BLaER1 treated with 17β-estradiol and CSF1 and Interleukin-3, amounts not matched to agents 10 nM and 100 nM (cell line): ENCODE data around the gene BRSK2.

Source experiments
- H3K27ac ChIP-seq, 11 experiments: shearing (Covaris generic); formaldehyde crosslinking; 2 replicates each; pipeline ENCODE4 v1.8.1; 2022
- H3K27me3 ChIP-seq, 11 experiments: shearing (Covaris generic); formaldehyde crosslinking; 2 replicates each; pipeline ENCODE4 v1.8.1; 2022
- H3K36me3 ChIP-seq, 11 experiments: shearing (Covaris generic); formaldehyde crosslinking; 2 replicates each; pipeline ENCODE4 v1.8.1; 2022
- H3K4me1 ChIP-seq, 10 experiments: shearing (Covaris generic); formaldehyde crosslinking; 2 replicates each; pipeline ENCODE4 v1.8.1; 2022
- H3K4me2 ChIP-seq, 11 experiments: shearing (Covaris generic); formaldehyde crosslinking; 2 replicates each; pipeline ENCODE4 v1.8.1; 2022
- H3K4me3 ChIP-seq, 10 experiments: shearing (Covaris generic); formaldehyde crosslinking; 2 replicates each; pipeline ENCODE4 v1.8.1; 2022
- H3K9ac ChIP-seq, 11 experiments: shearing (Covaris generic); formaldehyde crosslinking; 2 replicates each; pipeline ENCODE4 v1.8.1; 2022
- H3K9me3 ChIP-seq, 11 experiments: shearing (Covaris generic); formaldehyde crosslinking; replicated peaks in 1 of 11; 2 replicates each; pipeline ENCODE4 v1.8.1; 2022
- H4K20me1 ChIP-seq, 11 experiments: shearing (Covaris generic); formaldehyde crosslinking; 2 replicates each; pipeline ENCODE4 v1.8.1; 2022
- Cebpa-rat ChIP-seq, 11 experiments: shearing (Covaris generic); IDR thresholded peaks; 2 replicates each; pipeline ENCODE4 v1.8.1; 2022

Gene BRSK2

DNA sequence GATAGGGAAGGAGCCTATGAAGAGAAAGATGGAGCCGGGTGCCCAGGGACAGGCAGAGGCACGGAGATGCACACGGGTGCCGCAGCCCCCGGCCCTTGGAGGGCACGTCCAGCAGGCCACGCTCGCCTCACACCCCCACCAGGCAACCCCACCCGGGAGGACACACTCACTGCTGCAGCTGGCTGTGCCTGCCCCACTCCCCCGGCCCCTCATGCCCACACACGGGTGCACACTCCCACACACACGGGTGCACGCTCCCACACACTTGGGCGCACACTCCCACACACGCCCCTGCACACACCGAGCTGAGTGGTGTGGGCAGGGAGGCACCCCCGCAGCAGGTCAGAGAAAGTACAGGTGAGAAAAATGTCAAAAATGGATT, 95.8 kb downstream of the BRSK2 start:
- H3K9ac ChIP-seq, result no peak overlapping the region
- H4K20me1 ChIP-seq, result peaks cover 97 to 100% (median 98%) of the 10 kb centered on the region in 11 experiments
- no peak overlapping the region for H3K4me3 ChIP-seq
- H3K4me1 ChIP-seq, result peaks cover 39 to 69% (median 61%) of the 10 kb centered on the region in 10 experiments
- H3K27me3 ChIP-seq, result no peaks in the 10 kb centered on the region
- no peaks in the 10 kb centered on the region for H3K9me3 ChIP-seq
- H3K27ac ChIP-seq, result 0 out of 22 replicates have a peak overlapping the region, but pooled peaks of 1 of the 11 experiments have one; percentile 3
- no peak for TF ChIP-seq Cebpa-rat (IDR thresholded peaks at IDR 0.05)
- peak overlapping the region in 10 of 11 experiments; percentile 64 to 89 (median 72); a peak in 19 of 22 replicates for H3K4me2 ChIP-seq
- peaks cover under 1 to 20% (median 7%) of the 10 kb centered on the region in 11 experiments; a peak in 19 of 22 replicates for H3K36me3 ChIP-seq

DNA sequence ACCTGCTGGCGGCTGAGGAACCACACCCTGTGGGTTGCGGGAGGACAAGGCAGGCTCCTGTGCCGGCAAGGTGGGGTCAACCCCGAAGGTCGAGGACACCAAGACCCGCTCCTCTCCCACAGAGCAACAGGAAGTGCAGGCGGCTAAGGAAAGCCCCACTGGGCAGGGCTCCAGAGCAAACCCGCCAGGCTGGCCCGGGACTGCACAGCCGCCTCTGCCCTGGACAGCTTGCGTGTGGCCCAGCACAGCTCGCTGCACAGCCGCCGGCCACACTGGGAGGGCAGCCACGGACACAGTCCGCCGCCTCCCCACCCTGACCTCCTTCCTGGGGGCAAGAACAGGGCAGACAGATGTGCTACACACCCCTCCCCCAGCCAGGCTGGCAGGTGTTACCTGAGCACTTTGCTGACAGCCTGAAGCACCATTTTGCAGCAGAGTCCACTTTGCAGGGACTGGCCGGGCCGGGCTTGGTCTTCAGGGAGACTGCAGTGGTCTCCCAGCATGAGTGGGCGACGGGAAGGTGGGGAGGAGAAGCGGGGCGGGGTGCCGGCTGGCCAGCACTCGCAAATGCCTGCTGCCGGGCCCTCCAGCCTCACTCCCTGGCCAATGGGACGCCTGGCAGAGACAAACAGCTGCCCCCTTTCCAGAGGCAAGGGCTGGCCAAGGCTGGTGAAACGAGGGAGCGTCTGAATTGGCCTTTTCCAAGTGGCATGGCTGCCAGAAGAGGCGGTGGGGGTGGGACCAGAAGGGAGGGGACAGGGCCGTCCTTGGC, 96.5 kb downstream of the BRSK2 start, which contains the start of gene MOB2:
MOB2 (minus strand) TSS at position 726 of the 772 bp plus-strand sequence; CDS start at position 503, 223 bp downstream.
- H3K4me1 ChIP-seq, result peaks cover 39 to 76% (median 69%) of the 10 kb centered on the region in 10 experiments
- no peaks in the 10 kb centered on the region for H3K27me3 ChIP-seq
- TF ChIP-seq Cebpa-rat (IDR thresholded peaks at IDR 0.05), result no peak
- peaks cover 0 to 12% (median 0%) of the 10 kb centered on the region in 11 experiments; a peak in 6 of 22 replicates for H3K36me3 ChIP-seq
- H3K4me3 ChIP-seq, result no peak within 1 kb of the TSS
- peak within 1 kb of the TSS; percentile 62 to 89 (median 76) for H3K4me2 ChIP-seq
- H4K20me1 ChIP-seq, result peaks cover 97 to 100% (median 98%) of the 10 kb centered on the region in 11 experiments
- H3K27ac ChIP-seq, result peak within 1 kb of the TSS in 3 of 11 experiments; percentile 10 to 44 (median 17); a peak in 1 of 22 replicates
- H3K9me3 ChIP-seq, result no peaks in the 10 kb centered on the region
- peak within 1 kb of the TSS in 9 of 11 experiments; percentile 27 to 58 (median 47); a peak in 14 of 22 replicates for H3K9ac ChIP-seq

DNA sequence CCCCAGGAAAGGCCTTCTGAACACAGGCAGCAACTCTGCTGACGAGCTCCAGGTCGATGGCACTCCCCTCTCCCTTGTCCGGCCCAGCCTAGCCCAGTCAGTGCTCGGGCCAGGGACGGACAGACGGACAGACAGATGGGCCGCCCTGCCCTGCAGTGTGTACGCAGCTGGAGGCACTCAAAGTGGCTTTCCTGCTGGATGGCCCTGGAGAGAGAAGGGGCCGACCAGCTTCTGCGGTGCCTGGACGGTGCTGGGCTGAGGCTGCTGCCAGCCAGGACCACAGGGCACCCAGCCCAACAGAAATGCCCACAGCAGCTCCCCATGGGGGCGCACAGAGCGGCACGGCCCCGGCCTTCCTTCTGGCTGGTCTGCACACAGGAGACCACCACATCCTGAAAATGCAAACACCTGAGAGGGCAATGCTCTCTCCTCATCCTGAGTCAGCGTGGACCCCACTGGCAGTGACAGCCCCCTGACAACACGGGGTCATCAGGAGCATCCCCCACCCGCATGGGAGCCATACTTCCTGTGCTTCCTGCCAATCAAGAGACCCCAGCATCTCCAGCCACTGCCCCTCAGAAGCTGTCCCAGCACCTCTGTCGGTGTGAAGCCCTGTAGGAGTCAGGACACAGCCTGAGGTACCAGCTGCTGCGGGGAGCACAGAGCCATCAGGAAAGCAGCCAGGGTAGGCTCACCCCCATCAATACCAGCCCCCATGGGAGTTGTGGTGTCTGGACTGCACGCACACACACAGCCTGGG, 97.5 kb downstream of the BRSK2 start:
- H3K4me2 ChIP-seq, result peak overlapping the region; percentile 40 to 81 (median 72); a peak in 21 of 22 replicates
- H4K20me1 ChIP-seq, result peaks cover 97 to 100% (median 100%) of the 10 kb centered on the region in 11 experiments
- no peak overlapping the region for H3K4me3 ChIP-seq
- H3K27me3 ChIP-seq, result no peaks in the 10 kb centered on the region
- peak overlapping the region in 8 of 11 experiments; percentile 7 to 57 (median 41); a peak in 13 of 22 replicates for H3K9ac ChIP-seq
- H3K9me3 ChIP-seq, result no peaks in the 10 kb centered on the region
- H3K27ac ChIP-seq, result peak overlapping the region in 3 of 11 experiments; percentile 10 to 44 (median 17); a peak in 3 of 22 replicates
- peaks cover 39 to 79% (median 72%) of the 10 kb centered on the region in 10 experiments for H3K4me1 ChIP-seq
- TF ChIP-seq Cebpa-rat (IDR thresholded peaks at IDR 0.05), result no peak
- peaks cover 0 to 8% (median 0%) of the 10 kb centered on the region in 11 experiments; a peak in 4 of 22 replicates for H3K36me3 ChIP-seq

DNA sequence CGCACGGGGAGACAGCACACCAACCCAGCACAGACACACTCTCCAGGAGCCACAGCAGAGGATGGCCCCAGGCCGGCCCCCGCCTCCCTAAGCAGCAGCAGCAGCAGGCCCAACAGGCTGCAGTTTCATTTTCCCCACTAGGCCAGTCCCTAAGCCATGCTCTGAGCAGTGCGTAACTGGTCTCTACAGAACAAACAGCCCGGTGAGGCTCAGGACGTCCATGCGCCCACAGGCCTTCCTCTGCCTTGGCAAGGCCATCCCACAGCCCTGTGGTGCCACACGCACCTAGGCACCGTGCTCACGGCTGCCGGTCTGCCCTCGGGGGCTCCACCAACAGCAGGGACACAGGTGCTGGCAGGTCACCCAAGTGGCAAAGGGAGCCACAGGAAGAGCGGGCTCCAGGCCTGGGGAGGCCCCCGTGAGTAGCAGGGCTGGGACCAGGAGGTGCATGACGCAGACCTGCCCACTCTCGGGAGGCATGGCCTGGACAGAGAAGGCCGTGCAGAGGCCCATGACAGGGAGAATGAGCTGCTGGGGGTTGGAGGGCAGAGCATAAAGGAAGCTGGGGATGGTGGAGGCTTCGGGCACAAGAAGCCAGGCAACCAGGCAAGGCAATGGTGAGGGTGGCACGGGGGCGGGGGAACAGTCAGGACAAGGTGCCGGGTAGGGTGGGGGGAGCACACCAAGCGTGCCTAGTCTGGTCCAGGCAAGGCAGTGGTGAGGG, 98.3 kb downstream of the BRSK2 start:
- H3K9ac ChIP-seq, result peak overlapping the region in 9 of 11 experiments; percentile 2 to 57 (median 38); a peak in 14 of 22 replicates
- no peaks in the 10 kb centered on the region for H3K9me3 ChIP-seq
- H4K20me1 ChIP-seq, result peaks cover 95 to 100% (median 100%) of the 10 kb centered on the region in 11 experiments

DNA sequence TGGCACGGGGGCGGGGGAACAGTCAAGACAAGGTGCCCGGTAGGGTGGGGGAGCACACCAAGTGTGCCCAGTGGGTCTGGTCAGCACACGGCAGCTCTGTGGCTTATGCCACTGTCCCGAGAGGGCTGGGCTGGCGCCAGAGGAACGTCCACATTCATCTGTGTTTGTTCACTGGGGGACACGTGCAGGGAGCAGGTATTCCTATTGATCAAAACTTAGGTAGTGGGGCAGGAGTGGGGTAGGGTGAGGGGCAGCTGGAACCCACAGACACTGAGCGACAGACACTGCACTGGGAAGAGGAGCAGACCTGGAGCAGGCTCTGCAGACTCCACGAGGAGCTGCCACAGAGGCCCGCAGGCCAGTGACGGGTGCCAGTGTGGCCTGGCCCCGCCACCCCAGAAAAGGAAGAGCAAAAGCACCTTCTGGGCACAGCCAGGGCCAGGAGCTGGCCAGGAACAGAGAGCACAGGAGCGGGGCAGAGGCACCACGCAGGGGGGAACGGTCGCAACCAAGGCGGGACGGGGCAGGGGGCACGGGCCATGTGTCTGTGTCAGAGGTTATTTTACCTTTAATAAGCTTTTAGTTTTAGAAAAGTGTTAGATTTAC, 98.9 kb downstream of the BRSK2 start:
- no peaks in the 10 kb centered on the region for H3K27me3 ChIP-seq
- H3K36me3 ChIP-seq, result peaks cover 0 to 7% (median 0%) of the 10 kb centered on the region in 11 experiments; a peak in 2 of 22 replicates
- H3K9me3 ChIP-seq, result no peaks in the 10 kb centered on the region
- H3K9ac ChIP-seq, result peak overlapping the region in 1 of 11 experiments; percentile 41; a peak in 1 of 22 replicates
- peak overlapping the region; percentile 38 to 81 (median 72); a peak in 17 of 22 replicates for H3K4me2 ChIP-seq
- peaks cover 52 to 90% (median 79%) of the 10 kb centered on the region in 10 experiments for H3K4me1 ChIP-seq
- TF ChIP-seq Cebpa-rat (IDR thresholded peaks at IDR 0.05), result no peak
- no peak overlapping the region for H3K4me3 ChIP-seq
- H3K27ac ChIP-seq, result no peak overlapping the region
- peaks cover 94 to 100% (median 100%) of the 10 kb centered on the region in 11 experiments for H4K20me1 ChIP-seq

More for the DNA sequence above, 98.3 kb downstream of the BRSK2 start:
- Histone ChIP-seq H3K27ac (peak overlapping the region in 5 of 11 experiments; percentile 10 to 44 (median 24); a peak in 7 of 22 replicates), H3K36me3 (peaks cover 0 to 7% (median 0%) of the 10 kb centered on the region in 11 experiments; a peak in 2 of 22 replicates), H3K4me1 (peaks cover 45 to 85% (median 76%) of the 10 kb centered on the region in 10 experiments), H3K4me2 (peak overlapping the region; percentile 40 to 81 (median 72); a peak in 21 of 22 replicates), H3K4me3 (no peak overlapping the region), H3K27me3 (no peaks in the 10 kb centered on the region)
- no peak for TF ChIP-seq Cebpa-rat (IDR thresholded peaks at IDR 0.05)

DNA sequence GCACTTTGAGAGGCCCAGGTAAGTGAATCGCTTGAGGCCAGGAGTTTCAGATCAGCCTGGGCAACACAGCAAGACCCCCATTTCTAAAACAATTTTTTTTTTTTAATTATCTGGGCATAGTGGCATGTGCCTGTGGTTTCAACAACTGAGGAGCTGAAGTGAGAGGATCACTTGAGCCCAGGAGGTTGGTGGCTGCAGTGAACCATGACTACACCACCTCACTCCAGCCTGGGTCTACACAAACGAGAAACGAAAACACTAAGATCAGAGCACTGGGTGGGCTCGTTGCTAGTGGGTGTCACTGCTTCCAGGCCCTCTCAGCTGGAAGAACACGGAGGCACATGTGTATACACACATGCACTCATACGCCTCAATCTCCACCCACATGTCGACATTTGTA, 100.9 kb downstream of the BRSK2 start:
- no peak for TF ChIP-seq Cebpa-rat (IDR thresholded peaks at IDR 0.05)
- Histone ChIP-seq H3K4me2 (peak overlapping the region in 10 of 11 experiments; percentile 3 to 79 (median 49); a peak in 15 of 22 replicates), H3K4me3 (no peak overlapping the region), H3K9me3 (peaks cover 0 to 6% (median 3%) of the 10 kb centered on the region in 11 experiments; a peak in 11 of 22 replicates), H4K20me1 (peaks cover 74 to 100% (median 92%) of the 10 kb centered on the region in 11 experiments), H3K36me3 (peaks cover 0 to 4% (median 0%) of the 10 kb centered on the region in 11 experiments; a peak in 2 of 22 replicates), H3K27ac (no peak overlapping the region), H3K9ac (no peak overlapping the region), H3K4me1 (peaks cover 61 to 79% (median 70%) of the 10 kb centered on the region in 10 experiments), H3K27me3 (no peaks in the 10 kb centered on the region)

DNA sequence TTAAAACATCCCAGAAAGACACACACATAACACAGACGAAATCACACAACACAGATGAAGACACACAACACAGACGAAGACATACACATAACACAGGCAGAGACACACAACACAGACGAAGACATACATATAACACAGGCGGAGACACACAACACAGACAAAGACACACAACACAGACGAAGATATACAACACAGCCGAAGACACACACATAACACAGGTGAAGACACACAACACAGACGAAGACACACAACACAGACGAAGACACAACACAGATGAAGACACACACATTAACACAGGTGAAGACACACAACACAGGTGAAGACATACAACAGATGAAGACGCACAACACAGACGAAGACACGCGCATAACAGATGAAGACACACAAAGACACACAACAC, 101.6 kb downstream of the BRSK2 start:
- H3K27ac ChIP-seq, result no peak overlapping the region
- H4K20me1 ChIP-seq, result peaks cover 70 to 100% (median 90%) of the 10 kb centered on the region in 11 experiments
- H3K27me3 ChIP-seq, result no peaks in the 10 kb centered on the region
- no peak overlapping the region for H3K9ac ChIP-seq
- peaks cover 0 to 6% (median 0%) of the 10 kb centered on the region in 11 experiments; a peak in 4 of 22 replicates for H3K36me3 ChIP-seq
- H3K9me3 ChIP-seq, result peaks cover 0 to 13% (median 9%) of the 10 kb centered on the region in 11 experiments; a peak in 15 of 22 replicates
- H3K4me2 ChIP-seq, result peak overlapping the region in 5 of 11 experiments; percentile 34 to 79 (median 57); a peak in 7 of 22 replicates
- H3K4me3 ChIP-seq, result no peak overlapping the region
- no peak for TF ChIP-seq Cebpa-rat (IDR thresholded peaks at IDR 0.05)
- H3K4me1 ChIP-seq, result peaks cover 54 to 72% (median 63%) of the 10 kb centered on the region in 10 experiments
